ENCODE measurements around the gene COL4A2.

COL4A2 gene

GRCh38 chr13:110463871-110464510 lies 156.9 kb downstream of the COL4A2 start:
- no peak for DNase-seq

- DNase-seq, result no peak
These were observed 157.7 kb downstream of the COL4A2 start for GRCh38 chr13:110464556-110465333.

GRCh38 chr13:110465696-110466095 lies 158.6 kb downstream of the COL4A2 start:
- DNase-seq, result no peak

GRCh38 chr13:110466266-110466915 lies 159.3 kb downstream of the COL4A2 start:
- no peak for DNase-seq

GRCh38 chr13:110467516-110468110 lies 160.5 kb downstream of the COL4A2 start:
- DNase-seq, result no peak

- DNase-seq, result no peak
These were observed 162.0 kb downstream of the COL4A2 start for GRCh38 chr13:110468986-110469495.

- no peak for DNase-seq
These were observed 162.5 kb downstream of the COL4A2 start for GRCh38 chr13:110469597-110469996.

GRCh38 chr13:110470272-110471009 lies 163.4 kb downstream of the COL4A2 start:
- DNase-seq, result no peak

GRCh38 chr13:110471156-110471832 lies 164.2 kb downstream of the COL4A2 start:
- DNase-seq, result no peak

GRCh38 chr13:110471833-110472162 lies 164.7 kb downstream of the COL4A2 start:
- no peak for DNase-seq

- DNase-seq, result no peak
These were observed 165.9 kb downstream of the COL4A2 start for GRCh38 chr13:110472904-110473563.

- DNase-seq, result no peak
These were observed 167.6 kb downstream of the COL4A2 start for GRCh38 chr13:110474713-110475112.

GRCh38 chr13:110475117-110475516 lies 168.0 kb downstream of the COL4A2 start:
- no peak for DNase-seq

GRCh38 chr13:110475550-110476219 lies 168.6 kb downstream of the COL4A2 start:
- DNase-seq, result no peak

GRCh38 chr13:110476220-110476617 lies 169.1 kb downstream of the COL4A2 start:
- DNase-seq, result no peak

GRCh38 chr13:110477706-110478245 lies 170.7 kb downstream of the COL4A2 start:
- DNase-seq, result no peak

- no peak for DNase-seq
These were observed 171.5 kb downstream of the COL4A2 start for GRCh38 chr13:110478405-110479214.

- no peak for DNase-seq
These were observed 172.1 kb downstream of the COL4A2 start for GRCh38 chr13:110479215-110479545.

GRCh38 chr13:110479648-110480047 lies 172.6 kb downstream of the COL4A2 start:
- no peak for DNase-seq

GRCh38 chr13:110480161-110480560 lies 173.1 kb downstream of the COL4A2 start:
- DNase-seq, result no peak
